Stimulated activated CD8-positive, alpha-beta memory T cell treated with anti-CD3 and anti-CD28 coated beads, Interleukin-4, amount 100 ng/mL, for 1 hour (primary cell): ENCODE results near the gene FRMD6.
A peak's percentile ranks its signal among the peaks of the same experiment; 100 is the strongest.
"Not testable (repeated sequence)": the region's sequence is repeated elsewhere in the genome, so short reads cannot be mapped to it uniquely, and the experiment has no call there.

ENCODE experiments used
- DNase-seq, 2 donors: peaks; one replicate each; pipeline ENCODE4 v3.0.0-alpha.2; 2020; ENCODE audit warnings: low read depth in 2 of 2, low spot score in 1 of 2

The FRMD6 gene

DNA sequence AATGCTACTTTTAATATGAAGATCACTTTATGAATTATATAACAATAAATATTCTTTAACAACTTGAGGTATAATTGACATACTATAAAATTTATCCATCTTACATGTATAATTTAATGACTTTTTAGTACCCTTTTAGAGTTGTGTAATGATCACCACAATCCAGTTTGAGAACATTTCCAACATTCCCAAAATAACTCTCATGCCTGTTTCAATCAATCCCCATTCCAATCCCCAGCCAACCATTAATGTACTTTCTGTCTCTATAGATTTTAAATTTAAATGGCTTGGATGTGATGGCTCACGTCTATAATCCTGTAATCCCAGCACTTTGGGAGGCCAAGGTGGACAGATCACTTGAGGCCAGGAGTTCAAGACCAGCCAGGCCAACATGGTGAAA, 23.5 kb upstream of the FRMD6 start:
- DNase-seq = no peak

- DNase-seq = no peak
Measured at GRCh38 chr14:51630987-51631386, 20.7 kb upstream of the FRMD6 start.

GRCh38 chr14:51633298-51633697, 18.4 kb upstream of the FRMD6 start:
- DNase-seq = not testable (repeated sequence)

- no peak for DNase-seq
Measured at GRCh38 chr14:51636109-51636508, 15.6 kb upstream of the FRMD6 start.

- DNase-seq = no peak
Measured at GRCh38 chr14:51638071-51638944, 13.4 kb upstream of the FRMD6 start.

DNA sequence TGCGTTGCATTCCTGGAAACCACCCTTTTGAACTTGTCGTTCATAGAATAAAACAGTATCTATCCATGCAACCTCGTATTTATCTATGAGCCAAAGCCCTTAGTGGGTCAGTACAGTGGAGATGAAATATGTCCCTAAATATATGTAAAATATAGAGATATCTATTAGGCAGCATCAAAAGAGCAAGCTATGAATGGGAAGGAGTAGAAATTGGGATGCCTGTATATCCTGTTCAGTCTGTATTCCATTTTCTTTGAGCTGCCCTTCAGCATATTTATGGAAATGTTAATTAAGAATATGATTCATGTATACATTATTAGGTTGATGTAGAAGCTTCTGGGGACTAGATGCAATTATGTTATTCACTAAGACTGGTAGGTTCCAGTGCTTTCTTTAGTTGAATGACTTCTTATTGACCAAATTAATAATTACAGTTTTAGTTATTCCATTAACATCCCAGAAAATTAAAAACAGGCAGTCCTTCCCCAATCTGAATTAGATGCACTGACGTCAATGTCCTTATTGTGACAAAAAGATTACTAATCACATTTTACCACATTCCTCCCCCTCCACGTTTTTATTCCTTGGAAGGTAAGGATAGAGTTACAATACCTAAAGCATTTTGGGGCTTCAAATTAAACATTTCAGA, 11.9 kb upstream of the FRMD6 start:
- no peak for DNase-seq

GRCh38 chr14:51643140-51643539, 8.6 kb upstream of the FRMD6 start:
- no peak for DNase-seq

DNA sequence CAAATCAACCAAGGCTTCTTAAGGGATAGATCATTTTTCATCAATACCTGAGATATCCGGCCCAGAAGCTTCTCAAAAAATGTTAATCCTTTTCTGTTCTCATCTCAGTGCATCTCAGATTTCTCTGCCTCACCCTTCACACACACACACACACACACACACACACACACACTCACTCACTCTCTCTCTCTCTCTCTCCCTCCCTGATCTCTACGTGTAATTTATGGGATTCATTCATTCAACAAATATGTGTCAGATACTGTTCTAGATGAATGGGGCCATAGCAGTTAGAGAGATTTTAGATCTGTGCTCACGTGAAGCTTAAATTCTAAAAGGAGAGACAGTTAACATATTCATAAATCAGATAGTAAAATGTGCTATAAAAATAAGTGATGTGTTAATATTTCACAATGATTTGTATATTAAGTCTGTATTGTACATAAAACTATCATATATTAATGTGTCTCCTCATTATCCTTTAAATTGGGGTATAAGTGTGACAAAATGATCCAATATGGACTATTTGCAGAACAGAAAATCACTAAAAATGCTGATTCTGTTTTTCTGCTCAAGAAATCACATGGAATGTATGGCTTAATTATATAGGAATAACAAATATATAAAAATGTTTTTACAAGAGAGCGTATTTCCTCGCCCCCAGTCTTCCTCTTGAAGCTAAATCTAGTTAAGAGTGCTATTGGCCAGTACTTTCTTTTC, 7.3 kb upstream of the FRMD6 start:
- DNase-seq = no peak

- no peak for DNase-seq
Measured at GRCh38 chr14:51648296-51648695, 3.4 kb upstream of the FRMD6 start.

DNA sequence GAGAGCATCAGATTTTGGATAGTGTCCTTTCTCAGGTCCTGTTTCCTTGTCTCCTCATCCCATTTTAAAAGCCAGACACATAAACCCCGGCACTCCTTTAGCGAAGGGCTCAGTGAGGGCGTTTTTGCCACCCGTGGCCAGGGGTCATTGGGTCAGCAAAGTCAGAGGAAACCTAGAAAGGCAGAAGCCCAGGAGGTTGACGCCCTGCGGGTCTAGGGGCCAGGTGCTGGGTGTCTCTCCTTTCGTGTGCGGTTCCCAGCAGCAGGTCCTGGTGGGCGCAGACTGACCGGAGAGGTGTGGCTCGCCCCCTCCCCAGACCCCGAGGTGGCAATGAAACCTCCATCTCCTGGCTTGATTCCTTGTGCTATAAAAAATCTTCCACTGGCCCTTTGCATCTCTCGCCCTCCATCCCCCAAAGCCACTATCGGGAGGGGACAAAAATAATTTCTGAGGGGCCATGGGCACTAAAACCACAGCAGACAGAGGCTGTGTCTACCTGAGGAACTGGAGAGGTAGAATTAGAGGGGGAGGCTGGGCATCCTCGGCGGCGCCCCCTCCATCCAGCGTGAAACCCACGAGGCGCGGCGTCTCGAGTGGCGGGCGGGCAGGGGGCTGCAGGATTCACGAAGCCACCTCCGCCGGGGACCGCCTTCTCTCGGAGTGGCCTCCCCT, 858 bp upstream of the FRMD6 start:
- no peak for DNase-seq

DNA sequence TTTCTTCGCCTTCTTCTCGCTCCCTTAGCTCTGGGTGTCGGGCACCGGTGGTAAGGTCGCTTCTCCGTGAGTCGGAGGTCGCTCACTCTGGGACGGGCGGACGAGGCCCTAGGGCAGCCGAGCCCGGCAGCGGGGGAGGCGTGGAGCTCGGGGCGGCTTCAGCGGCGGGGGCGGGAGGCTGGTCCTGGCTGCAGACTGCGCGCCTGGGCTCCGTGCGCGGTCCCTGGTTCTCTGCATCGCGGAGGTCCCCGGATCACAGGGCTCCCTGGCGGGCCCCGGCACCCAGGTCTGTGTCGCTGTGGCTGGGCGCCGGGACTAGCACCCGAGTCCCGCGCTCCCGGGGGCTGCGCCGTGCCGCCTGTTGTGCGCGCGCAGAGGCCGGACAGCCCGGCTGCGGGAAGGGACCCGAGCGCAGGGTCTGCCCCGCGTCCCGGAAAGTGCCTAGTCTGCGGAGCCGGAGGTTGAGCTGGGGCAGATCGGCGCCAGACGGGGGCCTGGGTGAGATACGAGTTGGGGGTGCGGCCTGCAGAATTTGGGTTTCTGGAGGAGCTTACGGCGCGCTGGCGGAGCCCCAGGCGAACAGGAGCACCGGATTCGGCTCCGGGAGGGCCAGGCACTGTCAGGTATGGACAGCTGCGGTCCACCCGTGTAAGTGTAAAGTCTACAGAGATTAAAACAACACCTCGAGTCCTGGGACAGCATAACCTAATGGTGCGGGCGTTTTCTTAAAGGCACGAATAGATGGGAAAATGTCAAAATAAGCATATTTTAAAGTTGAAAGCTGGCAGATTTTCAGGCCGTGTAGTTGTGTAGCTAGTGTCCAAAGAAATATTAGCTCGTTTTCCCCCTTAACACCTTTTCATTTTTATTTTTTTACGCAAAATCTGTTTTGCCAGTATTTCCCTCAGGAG, 713 bp downstream of the FRMD6 start:
- DNase-seq = peak; percentile 3 to 5

GRCh38 chr14:51653079-51653774, 1.5 kb downstream of the FRMD6 start:
- DNase-seq = no peak

GRCh38 chr14:51653775-51654532, 2.2 kb downstream of the FRMD6 start:
- no peak for DNase-seq

DNA sequence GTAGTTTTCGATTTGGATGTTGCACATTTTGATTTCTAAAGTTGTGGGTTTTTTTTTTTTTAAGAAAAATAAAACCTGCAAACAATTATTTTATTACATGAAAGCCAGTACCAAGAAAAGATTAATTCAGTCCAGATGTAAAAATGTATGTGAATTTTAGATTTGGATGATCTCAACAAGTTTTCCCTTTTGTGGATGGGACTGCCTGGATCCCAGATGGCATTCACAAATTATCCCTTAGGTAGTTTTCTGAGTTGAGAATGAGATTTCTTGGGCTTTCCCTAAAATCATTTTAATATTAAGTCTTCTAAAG, 2.8 kb downstream of the FRMD6 start:
- DNase-seq = no peak

DNA sequence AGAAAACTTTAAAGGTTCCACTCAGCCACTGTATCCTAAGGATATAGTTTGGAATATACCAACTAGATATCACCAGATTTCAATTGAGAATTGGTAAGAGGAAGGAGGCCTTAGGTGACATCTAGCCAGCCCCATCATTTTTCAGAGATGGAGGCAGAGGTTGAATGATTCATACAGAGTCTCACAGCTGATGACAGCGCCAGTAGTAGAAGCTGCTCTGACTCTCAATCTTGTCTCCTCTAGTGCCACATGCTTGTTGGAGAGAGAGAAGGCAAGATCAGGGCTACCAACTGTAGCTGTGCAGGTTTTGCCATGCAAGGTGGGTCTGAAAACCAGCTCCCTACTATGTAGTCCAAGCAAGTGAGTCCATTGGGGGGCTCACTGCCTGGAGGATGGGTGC, 6.1 kb downstream of the FRMD6 start:
- no peak for DNase-seq

GRCh38 chr14:51658441-51659173, 6.9 kb downstream of the FRMD6 start:
- DNase-seq = no peak

DNA sequence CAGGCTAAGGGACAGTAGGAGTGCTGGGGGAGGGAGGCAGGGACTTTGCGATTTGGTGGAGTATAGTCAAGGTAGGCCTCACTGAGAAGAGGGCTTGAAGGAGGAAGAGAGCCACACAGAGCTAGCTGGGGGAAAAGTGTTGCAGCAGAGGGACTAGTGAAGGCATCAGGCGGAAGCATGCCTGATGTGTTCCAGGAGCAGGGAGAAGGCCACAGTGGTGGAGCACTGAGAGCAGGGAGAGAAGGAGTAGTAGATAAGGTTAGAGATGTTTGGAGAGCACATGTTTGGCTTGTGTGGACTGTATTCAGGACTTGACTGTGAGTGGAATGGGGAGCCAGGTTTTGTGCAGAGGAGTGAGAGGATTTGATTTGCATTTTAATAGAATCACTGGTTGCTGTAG, 9.0 kb downstream of the FRMD6 start:
- no peak for DNase-seq

- no peak for DNase-seq
Measured at GRCh38 chr14:51661504-51661903, 9.8 kb downstream of the FRMD6 start.
